Endothelial cell (in vitro differentiated cells): ENCODE data around the gene ZFP14. TPM values are rescaled to one million over a fixed set of nuclear protein-coding genes. Genes with fewer than 3 reads are reported as not detected.
A peak's percentile ranks its signal among the peaks of the same experiment; 100 is the strongest.

Source experiments
- DNase-seq: peaks from one replicate; pipeline ENCODE4 v3.0.0; 2021; ENCODE audit warnings: low spot score
- H3K27ac Mint-ChIP-seq: one replicate; pipeline ENCODE4 v1.8.0; 2021; ENCODE audit warnings: mixed read lengths, inconsistent platforms; ENCODE audit not compliant: unreplicated experiment
- H3K27me3 Mint-ChIP-seq: one replicate; pipeline ENCODE4 v1.8.0; 2021; ENCODE audit warnings: mild to moderate bottlenecking, moderate library complexity, mixed read lengths, inconsistent platforms; ENCODE audit not compliant: unreplicated experiment
- H3K36me3 Mint-ChIP-seq: one replicate; pipeline ENCODE4 v1.8.0; 2021; ENCODE audit warnings: mild to moderate bottlenecking, low read depth, mixed read lengths, inconsistent platforms; ENCODE audit not compliant: unreplicated experiment
- H3K4me1 Mint-ChIP-seq: one replicate; pipeline ENCODE4 v1.8.0; 2021; ENCODE audit warnings: mild to moderate bottlenecking, mixed read lengths, inconsistent platforms; ENCODE audit not compliant: unreplicated experiment
- H3K4me3 Mint-ChIP-seq: one replicate; pipeline ENCODE4 v1.8.0; 2021; ENCODE audit warnings: mild to moderate bottlenecking, mixed read lengths, inconsistent platforms; ENCODE audit not compliant: unreplicated experiment
- H3K9me3 Mint-ChIP-seq: one replicate; pipeline ENCODE4 v1.8.0; 2021; ENCODE audit warnings: mixed read lengths, inconsistent platforms; ENCODE audit not compliant: unreplicated experiment
- total RNA-seq: library from RNA; stranded (reverse); fragmentation: NEBNext Ultra II Directional; extraction: Animal tissue kit (Norgen Biotek cat#: 25700); gene quantifications from one replicate; pipeline ENCODE4 v1.2.1, GENCODE V29; 2021; ENCODE audit not compliant: unreplicated experiment
- TF ChIP-seq, protein P1 (sequence below): fragments of 200-600 bp; sonication (generic); IDR thresholded peaks from one replicate; pipeline ENCODE4 v1.5.0; 2021; ENCODE audit warnings: antibody characterized with exemption; ENCODE audit not compliant: unreplicated experiment

Gene ZFP14
- total RNA-seq, 1 donor from 2014 or later, result 13.9 TPM

DNA sequence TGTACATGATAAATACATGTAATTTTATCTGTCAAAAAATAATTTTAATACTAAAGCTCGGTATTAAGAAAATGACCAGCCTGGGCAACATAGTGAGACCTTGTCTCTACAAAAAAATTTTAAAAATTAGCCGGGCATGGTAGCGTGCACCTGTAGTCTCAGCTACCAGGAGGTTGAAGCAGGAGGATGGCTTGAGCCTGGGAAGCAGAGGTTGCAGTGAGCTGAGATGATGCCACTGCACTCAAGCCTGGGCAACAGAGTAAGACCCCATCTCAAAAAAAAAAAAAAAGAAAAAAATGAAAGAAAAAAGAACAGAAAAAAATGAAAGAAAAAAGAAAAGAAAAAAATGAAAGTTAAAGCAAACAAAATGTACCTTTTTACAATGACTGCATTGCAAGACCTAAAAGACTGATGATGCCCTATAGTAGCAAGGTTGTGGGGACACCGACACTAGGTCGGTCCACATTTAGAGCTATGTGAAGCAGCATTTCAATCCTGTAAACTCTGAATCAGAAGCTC lies 5.3 kb downstream of the ZFP14 start:
- TF ChIP-seq, protein P1, sequence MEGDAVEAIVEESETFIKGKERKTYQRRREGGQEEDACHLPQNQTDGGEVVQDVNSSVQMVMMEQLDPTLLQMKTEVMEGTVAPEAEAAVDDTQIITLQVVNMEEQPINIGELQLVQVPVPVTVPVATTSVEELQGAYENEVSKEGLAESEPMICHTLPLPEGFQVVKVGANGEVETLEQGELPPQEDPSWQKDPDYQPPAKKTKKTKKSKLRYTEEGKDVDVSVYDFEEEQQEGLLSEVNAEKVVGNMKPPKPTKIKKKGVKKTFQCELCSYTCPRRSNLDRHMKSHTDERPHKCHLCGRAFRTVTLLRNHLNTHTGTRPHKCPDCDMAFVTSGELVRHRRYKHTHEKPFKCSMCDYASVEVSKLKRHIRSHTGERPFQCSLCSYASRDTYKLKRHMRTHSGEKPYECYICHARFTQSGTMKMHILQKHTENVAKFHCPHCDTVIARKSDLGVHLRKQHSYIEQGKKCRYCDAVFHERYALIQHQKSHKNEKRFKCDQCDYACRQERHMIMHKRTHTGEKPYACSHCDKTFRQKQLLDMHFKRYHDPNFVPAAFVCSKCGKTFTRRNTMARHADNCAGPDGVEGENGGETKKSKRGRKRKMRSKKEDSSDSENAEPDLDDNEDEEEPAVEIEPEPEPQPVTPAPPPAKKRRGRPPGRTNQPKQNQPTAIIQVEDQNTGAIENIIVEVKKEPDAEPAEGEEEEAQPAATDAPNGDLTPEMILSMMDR, result no peak
- peaks cover 28% of the 10 kb centered on the region for H3K36me3 Mint-ChIP-seq
- peaks cover 2% of the 10 kb centered on the region for H3K27me3 Mint-ChIP-seq
- DNase-seq, result no peak
- no peak overlapping the region for H3K4me3 Mint-ChIP-seq
- no peak overlapping the region for H3K27ac Mint-ChIP-seq
- peaks cover 6% of the 10 kb centered on the region for H3K9me3 Mint-ChIP-seq
- peaks cover 22% of the 10 kb centered on the region for H3K4me1 Mint-ChIP-seq

DNA sequence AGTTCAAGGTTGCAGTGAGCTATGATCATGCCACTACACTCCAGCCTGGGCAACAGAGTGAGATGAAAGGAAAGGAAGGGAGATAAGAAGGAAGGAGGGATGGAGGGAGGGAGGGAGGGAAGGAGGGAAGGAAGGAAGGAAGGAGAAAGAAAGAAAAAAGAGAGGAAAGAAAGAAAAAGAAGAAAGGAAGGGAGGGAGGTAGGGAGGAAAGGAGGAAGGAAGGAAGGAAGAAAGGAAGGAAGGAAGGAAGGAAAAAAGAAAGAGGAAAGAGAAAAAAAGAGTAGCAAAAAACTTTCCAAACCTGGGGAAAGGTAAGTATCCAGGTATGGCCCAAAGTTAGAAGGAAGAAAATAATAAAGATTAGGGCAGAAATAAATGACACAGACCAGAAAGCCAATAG lies 7.1 kb downstream of the ZFP14 start:
- Mint-ChIP-seq H3K36me3 (peaks cover 24% of the 10 kb centered on the region), H3K27me3 (no peaks in the 10 kb centered on the region), H3K4me3 (no peak overlapping the region), H3K9me3 (peaks cover 6% of the 10 kb centered on the region), H3K4me1 (peaks cover 8% of the 10 kb centered on the region), H3K27ac (no peak overlapping the region)
- DNase-seq, result no peak
- TF ChIP-seq, protein P1, result no peak

DNA sequence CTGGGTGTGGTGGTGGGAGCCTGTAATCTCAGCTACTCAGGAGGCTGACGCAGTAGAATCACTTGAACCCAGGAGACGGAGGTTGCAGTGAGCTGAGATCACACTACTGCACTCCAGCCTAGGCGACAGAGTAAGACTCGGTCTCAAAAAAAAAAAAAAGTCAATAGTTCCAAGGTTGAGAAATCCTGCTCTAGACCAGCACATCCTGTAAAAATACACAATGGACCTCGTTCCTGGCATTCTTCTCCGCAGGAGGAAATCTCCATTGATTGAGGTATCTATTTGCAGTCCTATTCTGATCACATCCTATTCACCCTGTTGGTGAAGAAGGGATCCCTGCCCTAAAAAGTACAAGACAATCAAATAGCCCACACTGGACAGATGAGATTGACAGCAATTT lies 15.2 kb downstream of the ZFP14 start:
- H3K27me3 Mint-ChIP-seq, result peaks cover 6% of the 10 kb centered on the region
- H3K4me3 Mint-ChIP-seq, result peak overlapping the region; percentile 2
- peak; percentile 8 for DNase-seq
- no peaks in the 10 kb centered on the region for H3K9me3 Mint-ChIP-seq
- peak overlapping the region; percentile 95 for H3K27ac Mint-ChIP-seq
- TF ChIP-seq, protein P1, result no peak
- peaks cover 31% of the 10 kb centered on the region for H3K4me1 Mint-ChIP-seq
- peaks cover 41% of the 10 kb centered on the region for H3K36me3 Mint-ChIP-seq

DNA sequence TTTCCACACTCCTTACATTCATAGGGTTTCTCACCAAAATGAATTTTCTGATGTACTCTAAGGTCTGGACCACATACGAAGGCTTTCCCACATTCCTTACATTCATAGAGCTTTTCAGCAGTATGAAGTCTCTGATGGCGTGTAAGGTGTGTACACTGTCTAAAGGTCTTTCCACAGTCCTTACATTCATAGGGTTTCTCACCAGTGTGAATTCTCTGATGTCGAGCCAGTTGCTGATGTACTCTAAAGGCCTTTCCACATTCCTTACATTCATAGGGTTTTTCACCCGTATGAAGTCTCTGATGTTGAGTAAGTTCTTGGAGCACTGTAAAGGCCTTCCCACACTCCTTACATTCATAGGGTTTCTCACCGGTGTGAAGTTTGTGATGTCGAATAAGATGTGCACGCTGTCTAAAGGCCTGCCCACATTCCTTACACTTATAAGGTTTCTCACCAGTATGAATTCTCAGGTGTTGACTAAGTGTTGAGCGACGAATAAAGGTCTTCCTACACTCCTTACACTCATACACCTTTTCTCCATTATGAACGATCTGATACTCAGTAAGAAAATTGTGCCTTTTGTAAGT lies 38.1 kb downstream of the ZFP14 start:
- Mint-ChIP-seq H3K4me1 (no peaks in the 10 kb centered on the region), H3K36me3 (peaks cover 76% of the 10 kb centered on the region), H3K9me3 (peaks cover 19% of the 10 kb centered on the region), H3K27ac (no peak overlapping the region), H3K4me3 (peak overlapping the region; percentile 73), H3K27me3 (no peaks in the 10 kb centered on the region)
- no peak for DNase-seq
- TF ChIP-seq, protein P1, result no peak
